HepG2 (cell line): Measurements from ENCODE around the gene GCDH. TPM values are rescaled to one million over a fixed set of nuclear protein-coding genes. Genes with fewer than 3 reads are reported as not detected.
A peak's percentile ranks its signal among the peaks of the same experiment; 100 is the strongest.

ENCODE experiments used
- ARID4A ChIP-seq: sonication (generic); formaldehyde crosslinking; IDR thresholded peaks from 2 replicates; pipeline ENCODE4 v1.5.0; 2020; ENCODE audit warnings: mild to moderate bottlenecking, missing genetic modification reagents, borderline replicate concordance
- ATF4 ChIP-seq, 2 experiments: fragments of 450-650 bp in 1 of 2; sonication (generic) in 1 of 2; formaldehyde crosslinking; IDR thresholded peaks; 2 replicates each; pipeline versions ENCODE4 v1.5.0 to v1.8.0; 2020 to 2022; ENCODE audit warnings: mild to moderate bottlenecking in 1 of 2, missing genetic modification reagents in 1 of 2
- CENPT ChIP-seq: sonication (generic); formaldehyde crosslinking; IDR thresholded peaks from 2 replicates; pipeline ENCODE4 v1.8.0; 2022; ENCODE audit warnings: low read depth, mild to moderate bottlenecking, moderate library complexity, missing genetic modification reagents
- FIP1L1 ChIP-seq: fragments of 200-400 bp; formaldehyde crosslinking; IDR thresholded peaks from 2 replicates; pipeline ENCODE4 v1.6.1; 2018; ENCODE audit warnings: low read depth, mild to moderate bottlenecking, low read length, moderate library complexity, borderline replicate concordance; ENCODE audit not compliant: insufficient read depth
- HDAC6 ChIP-seq: fragments of 200-600 bp; sonication (generic); IDR thresholded peaks from 2 replicates; pipeline ENCODE4 v1.7.0; 2017; ENCODE audit warnings: mild to moderate bottlenecking, antibody characterized with exemption, low read length, low read depth
- KLF15 ChIP-seq: sonication (generic); formaldehyde crosslinking; IDR thresholded peaks from 2 replicates; pipeline ENCODE4 v1.8.1; 2023; ENCODE audit warnings: borderline replicate concordance, mild to moderate bottlenecking, inconsistent platforms, missing genetic modification reagents, mixed read lengths
- KMT2A ChIP-seq: sonication (generic); formaldehyde crosslinking; IDR thresholded peaks from 2 replicates; pipeline ENCODE4 v1.4.0; 2020; ENCODE audit warnings: missing genetic modification reagents
- NFRKB ChIP-seq: fragments of 450-650 bp; IDR thresholded peaks from 2 replicates; pipeline ENCODE4 v1.6.1; 2017
- PCBP2 ChIP-seq: fragments of 200-400 bp; formaldehyde crosslinking; optimal IDR thresholded peaks from 2 replicates; pipeline ENCODE3; 2018; ENCODE audit warnings: low read length, low read depth; ENCODE audit not compliant: poor library complexity, severe bottlenecking
- SALL1 ChIP-seq: sonication (generic); formaldehyde crosslinking; IDR thresholded peaks from 2 replicates; pipeline ENCODE4 v1.8.0; 2022; ENCODE audit warnings: mild to moderate bottlenecking, missing genetic modification reagents
- STAT6 ChIP-seq: sonication (generic); formaldehyde crosslinking; IDR thresholded peaks from 2 replicates; pipeline ENCODE4 v1.4.0; 2020; ENCODE audit warnings: missing genetic modification reagents, mild to moderate bottlenecking, borderline replicate concordance
- ZNF136 ChIP-seq: sonication (generic); formaldehyde crosslinking; IDR thresholded peaks from 2 replicates; pipeline ENCODE4 v1.8.1; 2022; ENCODE audit warnings: low read depth, mild to moderate bottlenecking, moderate library complexity, missing genetic modification reagents
- ZNF234 ChIP-seq: sonication (generic); formaldehyde crosslinking; conservative IDR thresholded peaks from 2 replicates; pipeline ENCODE4 v1.5.1; 2020; ENCODE audit warnings: mild to moderate bottlenecking, missing genetic modification reagents
- ZNF274 ChIP-seq: sonication (generic); formaldehyde crosslinking; IDR thresholded peaks from 2 replicates; pipeline ENCODE4 v1.5.1; 2020; ENCODE audit warnings: mild to moderate bottlenecking, missing genetic modification reagents
- ZNF343 ChIP-seq: sonication (generic); formaldehyde crosslinking; IDR thresholded peaks from 2 replicates; pipeline ENCODE4 v1.4.0; 2020; ENCODE audit warnings: mild to moderate bottlenecking, missing genetic modification reagents
- ZNF800 ChIP-seq: sonication (generic); formaldehyde crosslinking; IDR thresholded peaks from 2 replicates; pipeline ENCODE4 v1.4.0; 2020; ENCODE audit warnings: missing genetic modification reagents
- polyA plus RNA-seq, 8 experiments: library from polyadenylated mRNA; depleted of rRNA in 3 of 8; stranded (reverse) in 7 of 8; unstranded in 1 of 8; fragments of >200 nt; fragmentation: Illumina TruSeq in 4 of 8; extraction: Trizol in 4 of 8; gene quantifications; 2 replicates each; pipeline versions ENCODE4 v1.2.1 to v1.2.3, GENCODE V29; 2011 to 2016; ENCODE audit warnings: low read depth in 4 of 8, missing spikeins in 1 of 8, mixed read lengths in 1 of 8; ENCODE audit not compliant: insufficient read depth in 1 of 8
- total RNA-seq, 5 experiments: library from RNA; depleted of rRNA; stranded (reverse); fragments of >200 nt; fragmentation: Illumina TruSeq; extraction: Trizol; gene quantifications; 2 replicates each; pipeline ENCODE4 v1.2.3, GENCODE V29; 2016; ENCODE audit warnings: low read depth in 1 of 5

The GCDH gene
- total and polyA plus RNA-seq, 2 of the 13 experiments (the other 11 are each of a cell fraction or from before 2014, with no cell fraction given) = 15.1 to 38.0 TPM

- TF ChIP-seq NFRKB (no peak), CENPT (CRISPR knock-in tag) (peak; percentile 71; the same call in 1 of the 2 replicates), HDAC6 (no peak), KLF15 (CRISPR knock-in tag) (peak; percentile 67; the same call in 1 of the 2 replicates), ZNF274 (CRISPR knock-in tag) (no peak; the same call in 1 of the 2 replicates), SALL1 (CRISPR knock-in tag) (peak; percentile 67; the same call in 1 of the 2 replicates), ZNF136 (CRISPR knock-in tag) (no peak; the same call in 1 of the 2 replicates), ZNF234 (CRISPR knock-in tag) (no peak), FIP1L1 (no peak), ARID4A (peak; percentile 90), PCBP2 (no peak), STAT6 (CRISPR knock-in tag) (no peak), ZNF800 (no peak), KMT2A (peak; percentile 86), ATF4 (CRISPR knock-in tag; IDR thresholded peaks at IDR 0.05) (no peak), ZNF343 (peak; percentile 87; the same call in 1 of the 2 replicates)
Measured at GRCh38 chr19:12937927-12938778, 47.2 kb downstream of the GCDH start, which contains the start of gene CALR (continued).
